ENCODE results near the gene TSNAX.

TSNAX gene

DNA sequence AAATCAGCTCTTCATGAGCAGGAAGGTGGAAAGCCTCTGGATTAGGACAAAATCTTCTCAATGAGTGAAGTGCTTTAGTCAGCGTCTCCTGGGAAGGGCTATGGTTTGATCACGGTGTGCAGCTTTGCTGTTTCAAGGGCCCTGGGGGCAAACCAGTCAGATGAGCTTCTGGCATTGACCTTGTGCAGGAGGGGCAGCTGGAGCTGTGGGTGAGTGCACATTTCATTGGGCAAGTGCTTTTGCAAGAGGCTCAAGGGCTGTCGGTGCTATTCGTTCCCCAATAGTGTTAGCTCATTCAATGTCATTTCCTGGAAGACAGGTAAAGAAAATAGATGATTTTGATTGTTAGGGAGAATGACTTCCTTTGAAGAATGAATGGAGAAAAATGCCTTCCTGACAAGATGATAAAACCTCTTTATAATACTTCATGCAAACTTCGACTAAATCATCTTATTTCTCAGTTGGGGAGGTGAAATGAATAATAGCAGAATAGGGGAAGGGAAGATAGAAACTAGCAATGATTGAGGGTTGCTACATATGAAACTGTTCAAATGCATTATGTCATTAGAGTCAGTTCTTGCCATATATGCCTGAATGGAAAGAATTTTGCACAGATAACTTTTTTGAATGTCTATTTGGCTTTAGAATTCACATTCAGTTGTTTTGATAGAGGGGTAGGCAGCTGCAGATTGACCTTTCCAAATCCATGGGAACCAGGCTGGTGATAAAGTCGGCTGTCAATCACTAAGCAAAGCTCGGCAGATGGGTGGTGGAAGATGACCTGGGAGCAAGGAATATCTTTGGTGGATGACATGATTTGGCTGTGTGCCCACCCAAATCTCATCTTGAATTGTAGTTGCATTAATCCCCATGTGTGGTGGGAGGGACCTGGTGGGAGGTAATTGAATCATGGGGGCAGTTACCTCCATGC, 85.2 kb downstream of the TSNAX start:
- no peak overlapping the region for H3K4ac ChIP-seq (ENCODE audit: low read depth in 1 of 2, low read length in 2 of 2)
- H3K27ac ChIP-seq (ENCODE audit: low read length, poor library complexity, severe bottlenecking), result no peak overlapping the region
- no peak overlapping the region for H3K14ac ChIP-seq (ENCODE audit: low read length in 2 of 2)
- H3K9me3 ChIP-seq (ENCODE audit: control insufficient read depth, low read length), result no peaks in the 10 kb centered on the region
- H3K79me1 ChIP-seq (replicated peaks; ENCODE audit: low read length, poor library complexity, severe bottlenecking), result no peaks in the 10 kb centered on the region
- no peak overlapping the region for H2AK5ac ChIP-seq (ENCODE audit: low read length, severe bottlenecking)
- H2AFZ ChIP-seq (ENCODE audit: low read depth, low read length), result no peak overlapping the region
- H3K36me3 ChIP-seq (ENCODE audit: control insufficient read depth in 1 of 2, insufficient read depth in 2 of 2, low read depth in 1 of 2, low read length in 2 of 2), result no peaks in the 10 kb centered on the region
- H3K23ac ChIP-seq (ENCODE audit: low read length in 2 of 2), result no peak overlapping the region
- H2BK15ac ChIP-seq (ENCODE audit: low read depth, poor library complexity, severe bottlenecking), result no peak overlapping the region
- peaks cover 4 to 6% of the 10 kb centered on the region in 2 experiments for H3K27me3 ChIP-seq (ENCODE audit: control insufficient read depth in 1 of 2, insufficient read depth in 1 of 2, low read length in 2 of 2)
- whole genome bisulfite sequencing, result 81% methylated on average over 7 of the region's 7 CpGs
- H3K4me3 ChIP-seq (ENCODE audit: insufficient read depth in 1 of 2, low read depth in 1 of 2, low read length in 2 of 2), result no peak overlapping the region
- H3K18ac ChIP-seq (ENCODE audit: low read depth in 1 of 2, low read length in 2 of 2), result no peak overlapping the region
- no peak overlapping the region for H2BK12ac ChIP-seq (ENCODE audit: low read length in 2 of 2)
- no peak overlapping the region for H2BK120ac ChIP-seq (ENCODE audit: low read depth, low read length)
- no peak overlapping the region for H2BK5ac ChIP-seq (ENCODE audit: low read depth, low read length, poor library complexity, severe bottlenecking)
- no peak overlapping the region for H3K9ac ChIP-seq (ENCODE audit: low read length)
- no peak overlapping the region for H4K8ac ChIP-seq (ENCODE audit: low read length)
- no peak overlapping the region for H4K91ac ChIP-seq (ENCODE audit: low read length)
- H3K4me2 ChIP-seq (ENCODE audit: low read length, poor library complexity, severe bottlenecking), result no peak overlapping the region
- no peaks in the 10 kb centered on the region for H3K4me1 ChIP-seq (ENCODE audit: control insufficient read depth, insufficient read depth, low read depth, low read length)
- DNase-seq, result no peak

Data from mesenchymal stem cell (in vitro differentiated cells and primary cell).